Esophagus (tissue), 2 donors: ENCODE measurements around the gene TMCC1. TPM values are rescaled to one million over a fixed set of nuclear protein-coding genes. Genes with fewer than 3 reads are reported as not detected.
"Not testable (repeated sequence)": the region's sequence is repeated elsewhere in the genome, so short reads cannot be mapped to it uniquely, and the experiment has no call there.

Experiments
- H3K27ac ChIP-seq, 2 donors: one replicate each; pipeline ENCODE4 v1.5.1; 2013; ENCODE audit warnings: low read depth in 2 of 2, mild to moderate bottlenecking in 2 of 2, inconsistent platforms in 1 of 2, low read length in 1 of 2, moderate library complexity in 1 of 2
- H3K27me3 ChIP-seq, 2 donors: one replicate each; pipeline ENCODE4 v1.6.1; 2013; ENCODE audit warnings: low read length in 2 of 2, control low read depth in 1 of 2, mild to moderate bottlenecking in 1 of 2; ENCODE audit not compliant: insufficient read depth in 2 of 2, control insufficient read depth in 1 of 2
- H3K36me3 ChIP-seq, 2 donors: one replicate each; pipeline ENCODE4 v1.6.1; 2013; ENCODE audit warnings: low read length in 1 of 2; ENCODE audit not compliant: control insufficient read depth in 2 of 2, insufficient read depth in 2 of 2
- H3K4me1 ChIP-seq, 2 donors: one replicate each; pipeline ENCODE4 v1.6.1; 2013; ENCODE audit warnings: low read length in 1 of 2; ENCODE audit not compliant: control insufficient read depth in 2 of 2, insufficient read depth in 2 of 2
- H3K4me3 ChIP-seq, 2 donors: one replicate each; pipeline ENCODE4 v1.5.1; 2013; ENCODE audit warnings: low read length in 2 of 2, mild to moderate bottlenecking in 2 of 2, low read depth in 1 of 2, moderate library complexity in 1 of 2
- H3K9me3 ChIP-seq, 2 donors: one replicate each; pipeline ENCODE4 v1.6.1; 2013; ENCODE audit warnings: mild to moderate bottlenecking in 2 of 2, low read depth in 1 of 2, low read length in 1 of 2, moderate library complexity in 1 of 2; ENCODE audit not compliant: control insufficient read depth in 2 of 2, insufficient read depth in 1 of 2
- WGBS, 2 donors: extraction: QIAGEN DNeasy Blood & Tissue Kit; methylation state at CpG; one replicate each; pipeline ENCODE4 v1.1.7; 2013; 5-methylcytosine and 5-hydroxymethylcytosine counted together
- polyA plus RNA-seq, 2 donors: library from polyadenylated mRNA; stranded (reverse); fragments of 200-250 nt; gene quantifications; one replicate each; pipeline ENCODE4 v1.2.3, GENCODE V29; 2013
- donor health status: healthy with polysubstance abuse.
- donor health status: Bipolar disorder and iron deficiency.

Gene TMCC1
- polyA plus RNA-seq, 2 donors: 8.4 to 9.5 TPM

- H3K9me3 ChIP-seq: no peaks in the 10 kb centered on the region
- H3K36me3 ChIP-seq: peaks cover 0 to 5% of the 10 kb centered on the region in 2 donors
- H3K4me1 ChIP-seq: no peaks in the 10 kb centered on the region
- H3K4me3 ChIP-seq: no peak overlapping the region
- no peaks in the 10 kb centered on the region for H3K27me3 ChIP-seq
- H3K27ac ChIP-seq: no peak overlapping the region
- 92 to 98% methylated on average over 2 of the region's 2 CpGs for WGBS, 2 donors
Measured at GRCh38 chr3:129868912-129869311, 24.6 kb downstream of the TMCC1 start.

GRCh38 chr3:129867506-129868124 is 25.9 kb downstream of the TMCC1 start:
- Histone ChIP-seq H3K4me3 (no peak overlapping the region), H3K27ac (no peak overlapping the region), H3K9me3 (no peaks in the 10 kb centered on the region), H3K36me3 (peaks cover 0 to 3% of the 10 kb centered on the region in 2 donors), H3K4me1 (no peaks in the 10 kb centered on the region), H3K27me3 (no peaks in the 10 kb centered on the region)
- WGBS, 2 donors: 80 to 84% methylated on average over 5 of the region's 5 CpGs

- no peak overlapping the region for H3K27ac ChIP-seq
- 90 to 91% methylated on average over 2 of the region's 2 CpGs for WGBS, 2 donors
- no peaks in the 10 kb centered on the region for H3K27me3 ChIP-seq
- no peaks in the 10 kb centered on the region for H3K9me3 ChIP-seq
- no peaks in the 10 kb centered on the region for H3K4me1 ChIP-seq
- no peaks in the 10 kb centered on the region for H3K36me3 ChIP-seq
- no peak overlapping the region for H3K4me3 ChIP-seq
Measured at GRCh38 chr3:129865806-129866205, 27.7 kb downstream of the TMCC1 start.

- no peaks in the 10 kb centered on the region for H3K27me3 ChIP-seq
- WGBS, 2 donors: 90% methylated on average over 1 of the region's 1 CpG
- H3K4me3 ChIP-seq: no peak overlapping the region
- no peaks in the 10 kb centered on the region for H3K9me3 ChIP-seq
- H3K27ac ChIP-seq: no peak overlapping the region
- H3K36me3 ChIP-seq: peaks cover 0 to under 1% of the 10 kb centered on the region in 2 donors
- H3K4me1 ChIP-seq: no peaks in the 10 kb centered on the region
Measured at GRCh38 chr3:129864519-129864918, 29.0 kb downstream of the TMCC1 start.

GRCh38 chr3:129859272-129859671 is 34.2 kb downstream of the TMCC1 start:
- H3K36me3 ChIP-seq: peaks cover 0 to 3% of the 10 kb centered on the region in 2 donors
- H3K9me3 ChIP-seq: no peaks in the 10 kb centered on the region
- no peaks in the 10 kb centered on the region for H3K4me1 ChIP-seq
- H3K27ac ChIP-seq: no peak overlapping the region
- WGBS, 2 donors: 98 to 99% methylated on average over 4 of the region's 4 CpGs
- no peaks in the 10 kb centered on the region for H3K27me3 ChIP-seq
- H3K4me3 ChIP-seq: no peak overlapping the region

GRCh38 chr3:129857899-129858298 is 35.6 kb downstream of the TMCC1 start:
- Histone ChIP-seq H3K4me3 (no peak overlapping the region), H3K36me3 (peaks cover 0 to 3% of the 10 kb centered on the region in 2 donors), H3K27me3 (no peaks in the 10 kb centered on the region), H3K9me3 (no peaks in the 10 kb centered on the region), H3K27ac (no peak overlapping the region), H3K4me1 (no peaks in the 10 kb centered on the region)
- 88 to 95% methylated on average over 1 of the region's 1 CpG for WGBS, 2 donors

GRCh38 chr3:129856790-129857189 is 36.7 kb downstream of the TMCC1 start:
- H3K27ac ChIP-seq, H3K9me3 ChIP-seq, H3K36me3 ChIP-seq, H3K4me1 ChIP-seq, H3K27me3 ChIP-seq, H3K4me3 ChIP-seq: not testable (repeated sequence)
- 57 to 61% methylated on average over 5 of the region's 5 CpGs for WGBS, 2 donors

- H3K36me3 ChIP-seq: peaks cover 0 to 5% of the 10 kb centered on the region in 2 donors
- no peaks in the 10 kb centered on the region for H3K27me3 ChIP-seq
- H3K4me1 ChIP-seq: no peaks in the 10 kb centered on the region
- H3K27ac ChIP-seq: no peak overlapping the region
- WGBS, 2 donors: 77 to 78% methylated on average over 5 of the region's 5 CpGs
- no peak overlapping the region for H3K4me3 ChIP-seq
- no peaks in the 10 kb centered on the region for H3K9me3 ChIP-seq
Measured at GRCh38 chr3:129855832-129856419, 37.6 kb downstream of the TMCC1 start.

- Histone ChIP-seq H3K27ac (no peak overlapping the region), H3K4me3 (no peak overlapping the region), H3K27me3 (no peaks in the 10 kb centered on the region), H3K9me3 (no peaks in the 10 kb centered on the region), H3K4me1 (no peaks in the 10 kb centered on the region), H3K36me3 (peaks cover 0 to 5% of the 10 kb centered on the region in 2 donors)
- WGBS, 2 donors: 54 to 65% methylated on average over 2 of the region's 2 CpGs
Measured at GRCh38 chr3:129855170-129855831, 38.2 kb downstream of the TMCC1 start.
